ENCODE results near the gene BIN2.
"Not testable (repeated sequence)": the region's sequence is repeated elsewhere in the genome, so short reads cannot be mapped to it uniquely, and the experiment has no call there.

Gene BIN2

GRCh38 chr12:51306507-51306906 lies 17.5 kb downstream of the BIN2 start:
- TF ChIP-seq CTCF (IDR thresholded peaks at IDR 0.05; ENCODE audit: borderline replicate concordance, control extremely low read depth, extremely low read depth, insufficient read depth, missing control alignments) = no peak
- in situ Hi-C loops (cut with MboI; ENCODE audit: low sequenced_read_pairs, unreplicated experiment) = no loop called here
- no peak for DNase-seq (ENCODE audit: low spot score)

- in situ Hi-C loops (cut with MboI; ENCODE audit: low sequenced_read_pairs, unreplicated experiment); DNase-seq (ENCODE audit: low spot score): not testable (repeated sequence)
Observed at GRCh38 chr12:51300768-51301167, 23.2 kb downstream of the BIN2 start.

- in situ Hi-C loops (cut with MboI; ENCODE audit: low sequenced_read_pairs, unreplicated experiment) = no loop called here
- no peak for TF ChIP-seq CTCF (IDR thresholded peaks at IDR 0.05; ENCODE audit: borderline replicate concordance, control extremely low read depth, extremely low read depth, insufficient read depth, missing control alignments)
- no peak for DNase-seq (ENCODE audit: low spot score)
Observed at GRCh38 chr12:51295651-51296050, 28.3 kb downstream of the BIN2 start.

- in situ Hi-C loops (cut with MboI; ENCODE audit: low sequenced_read_pairs, unreplicated experiment) = not testable (repeated sequence)
Observed at GRCh38 chr12:51294097-51294496, 29.9 kb downstream of the BIN2 start.

GRCh38 chr12:51293696-51294095 lies 30.3 kb downstream of the BIN2 start:
- TF ChIP-seq CTCF (IDR thresholded peaks at IDR 0.05; ENCODE audit: borderline replicate concordance, control extremely low read depth, extremely low read depth, insufficient read depth, missing control alignments) = no peak
- in situ Hi-C loops (cut with MboI; ENCODE audit: low sequenced_read_pairs, unreplicated experiment) = no loop called here
- no peak for DNase-seq (ENCODE audit: low spot score)

More at GRCh38 chr12:51294097-51294496, 29.9 kb downstream of the BIN2 start:
- DNase-seq (ENCODE audit: low spot score) = not testable (repeated sequence)

- in situ Hi-C loops (cut with MboI; ENCODE audit: low sequenced_read_pairs, unreplicated experiment); DNase-seq (ENCODE audit: low spot score): not testable (repeated sequence)
Observed at GRCh38 chr12:51291603-51292513, 32.1 kb downstream of the BIN2 start.

GRCh38 chr12:51285843-51286242 lies 38.1 kb downstream of the BIN2 start:
- TF ChIP-seq CTCF (IDR thresholded peaks at IDR 0.05; ENCODE audit: borderline replicate concordance, control extremely low read depth, extremely low read depth, insufficient read depth, missing control alignments) = no peak
- in situ Hi-C loops (cut with MboI; ENCODE audit: low sequenced_read_pairs, unreplicated experiment) = no loop called here
- no peak for DNase-seq (ENCODE audit: low spot score)

- DNase-seq (ENCODE audit: low spot score) = no peak
- in situ Hi-C loops (cut with MboI; ENCODE audit: low sequenced_read_pairs, unreplicated experiment) = no loop called here
- TF ChIP-seq CTCF (IDR thresholded peaks at IDR 0.05; ENCODE audit: borderline replicate concordance, control extremely low read depth, extremely low read depth, insufficient read depth, missing control alignments) = no peak
Observed at GRCh38 chr12:51281202-51281924, 42.6 kb downstream of the BIN2 start.
